Myocyte (in vitro differentiated cells): ENCODE data around the gene ASAH2. TPM values are rescaled to one million over a fixed set of nuclear protein-coding genes. Genes with fewer than 3 reads are reported as not detected.
"Not testable (repeated sequence)": the region's sequence is repeated elsewhere in the genome, so short reads cannot be mapped to it uniquely, and the experiment has no call there.

Experiments used
- DNase-seq: peaks from one replicate; pipeline ENCODE4 v3.0.0-alpha.2; 2012; ENCODE audit warnings: low read depth
- polyA plus RNA-seq: library from polyadenylated mRNA; unstranded; fragments of >200 nt; gene quantifications from one replicate; pipeline ENCODE4 v1.2.1, GENCODE V29; 2012; ENCODE audit warnings: missing spikeins
- total RNA-seq: library from RNA; depleted of rRNA; stranded (reverse); fragments of >200 nt; gene quantifications from 2 replicates; pipeline ENCODE4 v1.2.3, GENCODE V29; 2014

ASAH2 gene
- 0.99 and 2.4 TPM in 2 replicates for total RNA-seq
- polyA plus RNA-seq: 0.45 TPM

- DNase-seq: no peak
Observed at GRCh38 chr10:50251394-50251793, at the start of gene ASAH2. Gene ASAH2, minus strand, starts transcription at chr10:50251516. Its CDS starts 2,906 bp downstream, at chr10:50248610.

- no peak for DNase-seq
Observed at GRCh38 chr10:50299948-50300669, 48.8 kb upstream of the ASAH2 start.

- no peak for DNase-seq
Observed at GRCh38 chr10:50295367-50295766, 44.1 kb upstream of the ASAH2 start.

GRCh38 chr10:50294582-50294981, 43.3 kb upstream of the ASAH2 start:
- peak; percentile 77 for DNase-seq

GRCh38 chr10:50293513-50294313, 42.4 kb upstream of the ASAH2 start:
- DNase-seq: peak; percentile 21

GRCh38 chr10:50291261-50291850, 40.0 kb upstream of the ASAH2 start:
- DNase-seq: peak; percentile 30

- no peak for DNase-seq
Observed at GRCh38 chr10:50289196-50289595, 37.9 kb upstream of the ASAH2 start.

GRCh38 chr10:50286996-50287803, 35.9 kb upstream of the ASAH2 start:
- no peak for DNase-seq

GRCh38 chr10:50286517-50286916, 35.2 kb upstream of the ASAH2 start:
- DNase-seq: no peak

GRCh38 chr10:50281967-50282522, 30.7 kb upstream of the ASAH2 start:
- no peak for DNase-seq

- no peak for DNase-seq
Observed at GRCh38 chr10:50281210-50281966, 30.1 kb upstream of the ASAH2 start.

GRCh38 chr10:50280049-50280841, 28.9 kb upstream of the ASAH2 start:
- DNase-seq: no peak

GRCh38 chr10:50279489-50279888, 28.2 kb upstream of the ASAH2 start:
- peak; percentile 85 for DNase-seq

GRCh38 chr10:50275650-50276235, 24.4 kb upstream of the ASAH2 start:
- peak; percentile 51 for DNase-seq

- DNase-seq: no peak
Observed at GRCh38 chr10:50272531-50272930, 21.2 kb upstream of the ASAH2 start.

- no peak for DNase-seq
Observed at GRCh38 chr10:50271564-50272250, 20.4 kb upstream of the ASAH2 start.

- DNase-seq: not testable (repeated sequence)
Observed at GRCh38 chr10:50267877-50268276, 16.6 kb upstream of the ASAH2 start.

- not testable (repeated sequence) for DNase-seq
Observed at GRCh38 chr10:50262625-50263024, 11.3 kb upstream of the ASAH2 start.
